Thoracic aorta (tissue), 2 donors: ENCODE measurements around the gene TMEM229A. TPM values are rescaled to one million over a fixed set of nuclear protein-coding genes. Genes with fewer than 3 reads are reported as not detected.
"Not testable (repeated sequence)": the region's sequence is repeated elsewhere in the genome, so short reads cannot be mapped to it uniquely, and the experiment has no call there.

Source experiments
- ATAC-seq: fragments of 150-250 bp; one replicate; pipeline ENCODE4 v1.8.0; 2017; ENCODE audit warnings: low read depth; ENCODE audit not compliant: insufficient number of reproducible peaks, low FRiP score
- DNase-seq: peaks from one replicate; pipeline ENCODE4 v3.0.0-alpha.2; 2020; ENCODE audit warnings: low spot score
- H3K27ac ChIP-seq, 2 donors: fragments of 200-600 bp; sonication (generic); 1 replicate in 1 of 2; 2 replicates in 1 of 2; pipeline ENCODE4 v1.5.1; 2016; ENCODE audit warnings: mild to moderate bottlenecking in 2 of 2, moderate library complexity in 2 of 2
- H3K27me3 ChIP-seq: fragments of 200-600 bp; sonication (generic); replicated peaks from 2 replicates; pipeline ENCODE4 v1.6.0; 2016; ENCODE audit warnings: mild to moderate bottlenecking; ENCODE audit not compliant: insufficient read depth
- H3K36me3 ChIP-seq: fragments of 200-600 bp; sonication (generic); one replicate; pipeline ENCODE4 v1.5.1; 2016
- H3K4me1 ChIP-seq, 2 donors: fragments of 200-600 bp; sonication (generic); 1 replicate in 1 of 2; 2 replicates in 1 of 2; pipeline versions ENCODE4 v1.5.1 to v1.6.0; 2016; ENCODE audit warnings: low read depth in 2 of 2, mild to moderate bottlenecking in 1 of 2; ENCODE audit not compliant: control insufficient read depth in 1 of 2
- H3K4me3 ChIP-seq: fragments of 200-600 bp; sonication (generic); 2 replicates; pipeline ENCODE4 v1.5.1; 2016; ENCODE audit warnings: mild to moderate bottlenecking
- H3K9me3 ChIP-seq: fragments of 200-600 bp; sonication (generic); 2 replicates; pipeline ENCODE4 v1.5.1; 2016
- CTCF ChIP-seq: fragments of 200-600 bp; sonication (generic); IDR thresholded peaks from one replicate; pipeline ENCODE4 v1.5.1; 2019; ENCODE audit warnings: antibody characterized with exemption
- total RNA-seq, 2 donors: library from RNA; depleted of rRNA; stranded (reverse); fragments of >200 nt; gene quantifications; one replicate each; pipeline versions ENCODE4 v1.1.0 to v1.2.3, GENCODE V29; 2016

TMEM229A gene
- total RNA-seq, result not detected

DNA sequence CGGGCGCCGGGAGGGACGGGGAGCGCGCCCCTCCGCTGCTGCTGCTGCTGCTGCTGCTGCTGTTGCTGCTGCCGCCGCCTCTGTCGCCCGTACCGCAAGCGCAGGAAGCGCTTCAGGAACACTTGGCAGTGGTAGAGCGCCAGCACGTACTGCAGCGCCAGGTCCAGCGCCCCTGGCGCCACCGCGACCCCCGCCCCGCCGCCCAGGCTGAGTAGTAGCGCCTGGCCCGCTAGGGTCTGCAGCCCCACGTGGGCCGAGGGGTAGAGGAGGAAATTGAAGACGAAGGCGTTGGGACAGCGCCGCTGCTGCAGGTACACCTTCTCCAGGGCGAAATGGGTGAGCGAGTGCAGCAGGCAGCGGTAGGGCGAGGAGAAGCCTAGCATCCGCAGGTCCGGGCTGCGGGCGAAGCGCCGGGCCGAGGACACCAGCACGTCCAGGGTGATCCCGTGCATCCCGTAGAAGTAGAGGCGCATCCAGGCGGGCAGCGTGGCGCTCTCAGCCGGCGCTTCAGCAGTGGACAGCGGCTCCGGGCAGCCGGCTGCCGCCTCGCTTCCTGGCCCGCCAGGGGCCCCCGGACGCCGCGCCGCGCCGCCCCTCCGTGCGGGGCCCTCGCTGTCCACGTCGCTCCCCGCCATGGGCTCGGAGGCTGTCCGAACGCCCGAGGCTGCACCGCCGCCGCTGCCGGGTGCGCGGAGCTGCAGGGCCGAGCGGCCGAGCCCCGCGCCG, at the start of gene TMEM229A:
Gene TMEM229A, minus strand, starts transcription at position 699 of the 726 bp plus-strand sequence. Its CDS starts 64 bp downstream, at position 635.
- no peak for TF ChIP-seq CTCF
- no peaks in the 10 kb centered on the region for H3K36me3 ChIP-seq
- no peak within 1 kb of the TSS for H3K27ac ChIP-seq
- H3K4me3 ChIP-seq, result peak within 1 kb of the TSS; percentile 63
- no peak for ATAC-seq
- H3K27me3 ChIP-seq, result no peaks in the 10 kb centered on the region
- DNase-seq, result no peak
- peaks cover 7 to 18% of the 10 kb centered on the region in 2 donors for H3K4me1 ChIP-seq
- H3K9me3 ChIP-seq, result no peaks in the 10 kb centered on the region

GRCh38 chr7:124082234-124082633, 49.4 kb upstream of the TMEM229A start:
- peaks cover 0 to 18% of the 10 kb centered on the region in 2 donors for H3K4me1 ChIP-seq
- H3K27me3 ChIP-seq, H3K36me3 ChIP-seq, DNase-seq, ATAC-seq, H3K27ac ChIP-seq, H3K4me3 ChIP-seq, H3K9me3 ChIP-seq: not testable (repeated sequence)

GRCh38 chr7:124077546-124077945, 44.7 kb upstream of the TMEM229A start:
- Histone ChIP-seq H3K27me3 (no peaks in the 10 kb centered on the region), H3K4me1 (no peaks in the 10 kb centered on the region), H3K36me3 (no peaks in the 10 kb centered on the region), H3K4me3 (no peak overlapping the region), H3K27ac (no peak overlapping the region), H3K9me3 (no peaks in the 10 kb centered on the region)
- no peak for ATAC-seq
- no peak for DNase-seq
- no peak for TF ChIP-seq CTCF

GRCh38 chr7:124076841-124077240, 44.0 kb upstream of the TMEM229A start:
- Histone ChIP-seq H3K9me3 (no peaks in the 10 kb centered on the region), H3K4me1 (no peaks in the 10 kb centered on the region), H3K4me3 (no peak overlapping the region), H3K36me3 (no peaks in the 10 kb centered on the region), H3K27ac (no peak overlapping the region), H3K27me3 (no peaks in the 10 kb centered on the region)
- ATAC-seq, result no peak
- no peak for TF ChIP-seq CTCF
- no peak for DNase-seq

- no peaks in the 10 kb centered on the region for H3K36me3 ChIP-seq
- no peaks in the 10 kb centered on the region for H3K27me3 ChIP-seq
- no peak for TF ChIP-seq CTCF
- H3K9me3 ChIP-seq, result no peaks in the 10 kb centered on the region
- ATAC-seq (no peak), DNase-seq (no peak)
- H3K4me1 ChIP-seq, result no peaks in the 10 kb centered on the region
- no peak overlapping the region for H3K4me3 ChIP-seq
- H3K27ac ChIP-seq, result no peak overlapping the region
Observed at GRCh38 chr7:124074007-124074406, 41.1 kb upstream of the TMEM229A start.

DNA sequence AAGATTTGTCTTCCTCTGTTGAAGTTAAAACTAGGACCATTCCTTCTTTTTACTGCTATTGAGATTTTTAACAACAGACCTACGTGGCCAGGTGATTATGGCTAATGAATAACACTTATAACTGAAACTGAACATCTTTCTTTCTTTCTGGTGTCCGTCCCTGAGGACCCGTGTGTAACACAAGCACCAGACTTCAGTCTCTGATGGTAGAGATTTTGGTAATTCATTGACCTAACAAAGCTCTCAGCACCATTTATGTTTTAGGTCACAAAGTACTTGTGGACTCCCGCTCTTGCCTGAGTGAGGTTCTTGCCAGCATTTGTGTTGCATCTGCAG, 40.4 kb upstream of the TMEM229A start:
- Histone ChIP-seq H3K4me1 (no peaks in the 10 kb centered on the region), H3K27me3 (no peaks in the 10 kb centered on the region), H3K4me3 (no peak overlapping the region), H3K9me3 (no peaks in the 10 kb centered on the region), H3K36me3 (no peaks in the 10 kb centered on the region), H3K27ac (no peak overlapping the region)
- DNase-seq (no peak), ATAC-seq (no peak)
- TF ChIP-seq CTCF, result no peak
